Hematopoietic multipotent progenitor cell treated with erythropoietin and hydrocortisone succinate and interleukin-3 and kit ligand, for 17 days (in vitro differentiated cells): ENCODE data around the gene TCF15.

Experiments used
- DNase-seq: peaks from one replicate; pipeline ENCODE4 v3.0.0-alpha.2; 2015; ENCODE audit warnings: low spot score

The TCF15 gene, protein sequence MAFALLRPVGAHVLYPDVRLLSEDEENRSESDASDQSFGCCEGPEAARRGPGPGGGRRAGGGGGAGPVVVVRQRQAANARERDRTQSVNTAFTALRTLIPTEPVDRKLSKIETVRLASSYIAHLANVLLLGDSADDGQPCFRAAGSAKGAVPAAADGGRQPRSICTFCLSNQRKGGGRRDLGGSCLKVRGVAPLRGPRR

GRCh38 chr20:610130-611046 lies at the start of gene TCF15:
Gene TCF15, minus strand, starts transcription at chr20:610309. Its CDS starts 72 bp downstream, at chr20:610237.
- peak; percentile 10 for DNase-seq

DNA sequence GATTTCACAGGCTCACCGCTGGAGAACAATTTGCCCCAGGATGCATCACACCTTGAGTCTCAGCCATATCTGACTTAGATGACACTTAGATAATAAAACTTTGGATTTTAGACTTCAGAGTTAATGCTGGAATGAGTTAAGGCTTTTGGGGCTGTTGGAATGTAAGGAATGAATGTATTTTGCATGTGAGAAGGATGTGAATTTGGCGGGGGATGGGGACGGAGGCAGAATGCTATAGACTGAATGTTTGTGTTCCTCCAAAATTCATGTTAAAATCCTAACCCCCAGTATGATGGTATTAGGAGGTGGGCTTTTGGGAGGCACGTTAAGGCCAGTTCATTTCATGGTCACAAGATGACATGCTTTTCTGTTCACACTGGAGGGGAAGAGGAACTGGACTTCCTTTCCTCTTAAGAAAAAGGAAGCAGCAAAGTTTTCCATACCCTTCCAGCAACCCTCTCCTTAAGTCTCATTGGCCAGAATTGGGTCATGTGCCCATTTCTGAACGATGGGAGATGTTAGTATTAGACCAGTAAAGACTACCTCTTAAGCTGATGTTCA lies 48.7 kb upstream of the TCF15 start:
- no peak for DNase-seq

- no peak for DNase-seq
Observed at GRCh38 chr20:658202-658601, 48.1 kb upstream of the TCF15 start.

DNA sequence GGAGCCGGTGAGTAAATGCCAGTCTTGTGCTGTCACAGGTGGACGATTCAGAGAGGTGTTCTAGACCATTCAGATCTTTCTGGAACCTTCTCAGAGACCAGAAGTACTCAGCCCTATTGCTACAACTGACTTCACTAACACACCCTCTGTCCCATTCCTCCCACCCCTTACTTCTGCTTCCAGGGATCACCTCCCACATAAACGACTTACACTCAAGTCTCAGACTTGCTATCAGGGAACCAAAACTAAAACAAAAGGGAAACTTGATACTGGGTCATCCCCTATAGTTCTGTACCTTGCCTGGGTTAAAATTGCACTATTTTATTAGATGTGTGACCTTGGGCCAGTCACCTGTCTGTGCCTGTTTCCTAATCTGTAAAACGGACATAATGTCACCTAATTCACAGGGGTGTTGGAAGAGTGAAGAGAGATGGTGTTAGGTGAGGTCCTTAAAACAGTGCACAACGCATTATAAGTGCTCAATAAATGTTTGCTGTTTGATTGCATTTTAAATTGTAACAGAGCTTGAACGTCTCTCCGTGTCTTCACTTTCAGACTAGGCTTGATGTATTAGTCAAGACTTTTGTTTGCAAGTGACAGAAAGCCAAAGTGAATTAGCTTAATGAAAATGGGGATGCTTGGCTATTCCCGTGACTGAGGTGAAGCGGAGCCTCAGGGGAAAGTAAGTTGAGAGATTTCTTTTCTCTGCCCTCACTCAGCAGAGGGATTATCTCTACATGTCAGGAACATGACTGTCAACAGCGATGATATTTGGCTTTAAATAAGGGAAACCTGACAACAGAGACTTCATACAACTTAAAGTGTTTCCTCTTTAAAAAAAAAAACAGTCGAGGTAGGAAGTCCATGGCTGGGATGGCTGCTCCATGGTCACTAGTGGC lies 45.9 kb upstream of the TCF15 start:
- no peak for DNase-seq

DNA sequence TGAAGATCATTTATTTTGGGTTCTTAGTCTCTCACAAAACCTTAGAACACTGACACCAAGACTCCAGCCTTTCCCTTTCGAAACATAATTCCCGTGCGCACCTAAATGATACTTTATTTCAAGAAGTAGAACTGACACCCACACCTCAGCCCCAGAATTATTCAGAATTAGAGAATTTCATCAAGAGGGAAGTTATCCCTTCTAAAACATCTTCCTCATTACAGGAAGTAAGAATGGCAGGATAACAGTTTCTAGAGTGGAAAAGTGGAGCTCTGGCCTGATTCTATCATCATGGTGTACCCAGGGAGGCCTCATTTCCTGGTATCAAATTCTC lies 44.3 kb upstream of the TCF15 start:
- DNase-seq, result no peak

GRCh38 chr20:653590-654416 lies 43.7 kb upstream of the TCF15 start:
- DNase-seq, result no peak

DNA sequence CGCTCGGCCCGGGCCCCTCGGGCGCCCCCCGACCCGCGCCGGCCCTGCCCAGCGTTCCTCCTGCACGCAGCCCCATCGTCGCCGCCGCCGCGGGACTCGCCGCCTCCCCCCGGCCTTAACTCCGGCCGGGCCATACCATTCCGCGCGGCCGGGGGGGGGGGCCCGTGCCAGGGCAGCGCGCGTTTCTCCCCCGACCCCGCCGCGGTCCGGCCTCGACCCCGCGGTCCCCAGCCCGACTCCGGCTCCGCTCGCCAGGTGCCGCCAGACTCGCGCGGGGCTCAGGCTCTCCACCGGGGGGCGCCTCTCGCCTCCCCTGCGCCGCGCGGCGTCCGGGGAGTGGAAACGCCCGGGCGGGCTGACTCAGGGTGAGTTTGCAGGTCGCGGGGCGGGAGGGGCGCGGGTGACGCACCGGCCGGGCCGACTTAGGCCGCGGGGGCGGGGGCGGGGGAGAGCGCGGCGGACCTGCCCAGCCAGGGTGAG lies 43.0 kb upstream of the TCF15 start, which contains the start of gene SRXN1:
Gene SRXN1 (minus strand): TSS at position 91 of the 480 bp plus-strand sequence. CDS start 15 bp downstream, at position 76.
- peak; percentile 96 for DNase-seq

DNA sequence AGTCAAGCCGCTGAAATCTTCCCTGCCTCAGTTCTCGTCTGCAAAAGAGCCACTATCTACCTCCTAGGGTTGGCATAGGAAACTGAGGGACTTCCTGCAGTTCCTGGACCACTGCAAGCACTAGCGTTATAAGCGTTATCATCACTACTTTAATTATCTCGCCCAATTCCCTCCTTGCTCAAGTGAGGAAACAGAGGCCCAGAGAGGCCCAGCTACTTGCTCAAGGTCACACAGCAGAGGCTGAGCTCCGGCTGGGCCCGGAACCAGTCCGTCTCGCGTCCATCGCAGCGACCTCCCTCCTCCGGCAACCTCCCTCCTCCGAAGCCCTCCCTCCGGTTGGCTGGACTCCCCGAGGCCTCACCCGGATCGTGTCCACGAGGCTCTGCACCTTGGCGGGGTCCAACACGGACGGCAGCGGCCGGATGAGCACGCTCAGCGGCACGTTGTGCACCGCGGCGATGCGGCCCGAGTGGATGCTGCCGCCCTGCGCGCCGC lies 42.6 kb upstream of the TCF15 start:
- DNase-seq, result peak; percentile 75

DNA sequence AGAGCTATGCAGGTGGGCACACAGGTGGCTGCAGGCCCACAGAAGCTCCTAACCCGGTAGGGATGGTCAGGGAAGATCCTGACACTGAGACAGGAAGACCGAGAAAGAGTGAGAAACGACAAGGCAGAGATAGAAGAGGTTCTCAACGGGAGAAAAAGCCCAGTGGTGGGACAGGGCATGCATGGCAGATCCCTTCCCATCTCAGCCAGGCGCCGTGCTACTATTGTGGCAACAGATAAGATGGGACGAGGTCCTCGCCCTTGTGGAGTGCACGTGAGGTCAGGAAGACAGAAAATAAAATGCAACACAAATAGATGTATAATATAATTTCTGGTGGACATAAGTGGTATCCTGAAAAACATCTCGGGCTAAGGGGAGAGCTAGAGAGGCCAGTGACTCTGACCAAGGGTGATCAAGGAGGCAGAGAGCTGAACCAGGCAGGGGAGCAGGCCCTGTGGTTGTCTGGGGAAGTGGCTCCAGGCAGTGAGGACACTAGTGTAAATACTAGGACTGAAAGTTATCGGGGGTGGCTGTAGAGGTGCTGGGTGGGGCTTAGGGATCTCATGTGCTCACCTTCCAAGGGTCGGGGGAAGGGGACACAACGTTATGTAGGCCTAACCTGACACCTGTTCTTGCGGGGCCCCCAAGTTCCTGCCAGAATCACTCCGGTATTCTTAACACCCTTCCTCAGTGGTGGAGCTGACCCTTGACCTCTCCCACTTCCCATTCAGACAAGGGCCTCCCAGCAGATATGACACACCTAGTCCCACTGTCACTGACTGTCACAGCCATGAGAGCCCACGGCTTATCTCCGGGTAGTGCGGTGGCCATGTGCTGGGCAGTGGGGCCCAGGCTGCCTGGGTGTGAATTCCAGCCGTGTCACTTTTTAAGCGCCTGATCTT lies 41.9 kb upstream of the TCF15 start:
- peak; percentile 57 for DNase-seq

GRCh38 chr20:650954-651353 lies 40.8 kb upstream of the TCF15 start:
- no peak for DNase-seq

DNA sequence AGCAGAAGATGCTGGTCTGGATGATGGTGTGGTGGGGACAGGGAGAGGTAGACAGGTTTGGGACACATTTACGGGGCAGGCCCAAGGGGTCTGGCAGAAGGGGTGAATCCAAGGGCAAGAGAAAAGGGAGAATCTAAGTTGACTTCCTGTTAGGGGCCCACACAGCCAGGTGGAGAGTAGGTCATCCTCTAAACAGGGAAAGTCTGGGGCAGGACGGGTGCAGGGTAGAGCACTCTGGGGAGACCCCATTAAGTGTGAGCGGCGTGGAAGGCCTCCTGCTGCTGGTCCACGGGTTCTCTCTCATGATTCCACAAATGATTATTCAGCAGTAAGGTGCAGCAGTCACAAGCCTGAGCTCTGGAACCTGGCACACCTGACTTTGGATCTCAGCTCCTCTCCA lies 40.2 kb upstream of the TCF15 start:
- no peak for DNase-seq

DNA sequence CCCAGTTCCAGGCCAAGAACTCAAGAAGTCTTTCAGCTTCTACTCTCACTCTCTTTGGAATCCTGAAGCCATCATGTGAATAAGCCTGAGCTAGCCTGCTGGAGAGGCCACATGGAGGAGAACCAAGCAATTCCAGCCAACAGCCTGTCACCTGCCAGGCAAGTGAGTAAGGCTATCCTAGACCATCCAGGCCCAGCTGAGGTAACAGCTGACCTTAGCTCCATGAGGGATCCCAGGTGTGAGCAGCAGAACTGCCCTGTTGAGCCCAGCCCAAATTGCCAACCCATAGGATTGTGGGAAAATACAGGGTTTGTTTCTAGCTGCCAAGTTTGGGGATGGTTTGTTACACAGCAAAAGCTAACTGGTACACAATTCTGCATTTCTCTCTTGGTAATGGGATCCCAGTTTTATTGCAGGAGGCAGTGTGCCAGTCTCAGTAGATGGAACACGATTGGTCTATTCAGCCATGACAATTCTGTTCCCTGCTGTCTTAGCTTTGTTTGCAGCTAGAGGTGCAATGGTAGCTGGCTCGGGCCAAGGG lies 37.4 kb upstream of the TCF15 start:
- DNase-seq, result no peak

- no peak for DNase-seq
Observed at GRCh38 chr20:646868-647233, 36.7 kb upstream of the TCF15 start.

DNA sequence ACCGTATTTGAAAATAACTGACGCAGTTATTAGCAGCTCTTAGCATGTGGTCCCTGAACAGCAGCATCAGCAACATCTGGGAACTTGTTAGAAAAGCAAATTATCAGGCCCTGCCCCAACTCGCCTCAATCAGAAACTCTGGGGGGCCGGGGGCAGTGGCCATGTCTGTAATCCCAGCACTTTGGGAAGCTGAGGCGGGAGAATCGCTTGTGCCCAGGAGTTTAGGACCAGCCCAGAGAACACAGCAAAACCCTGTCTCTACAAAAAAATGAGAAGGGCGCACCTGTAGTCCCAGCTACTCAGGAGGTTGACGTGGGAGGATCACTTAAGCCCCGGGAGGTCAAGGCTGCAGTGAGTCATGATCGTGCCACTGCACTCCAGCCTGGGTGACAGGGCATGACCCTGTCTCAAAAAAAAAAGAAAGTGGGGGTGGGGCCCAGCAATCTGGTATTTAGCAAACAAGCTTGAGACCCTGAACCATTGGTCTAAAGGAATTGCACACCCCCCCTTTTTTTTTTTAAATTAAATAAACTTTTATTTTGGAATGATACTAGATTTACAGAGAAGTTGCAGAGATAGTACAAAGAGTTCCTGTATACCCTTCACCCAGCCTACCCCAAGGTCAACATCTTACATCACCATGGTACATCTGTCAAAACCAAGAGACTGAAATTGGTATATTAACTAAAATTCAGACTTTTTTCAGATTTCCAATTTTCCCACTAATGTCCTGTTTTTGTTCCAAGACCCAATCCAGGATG lies 36.2 kb upstream of the TCF15 start:
- no peak for DNase-seq

DNA sequence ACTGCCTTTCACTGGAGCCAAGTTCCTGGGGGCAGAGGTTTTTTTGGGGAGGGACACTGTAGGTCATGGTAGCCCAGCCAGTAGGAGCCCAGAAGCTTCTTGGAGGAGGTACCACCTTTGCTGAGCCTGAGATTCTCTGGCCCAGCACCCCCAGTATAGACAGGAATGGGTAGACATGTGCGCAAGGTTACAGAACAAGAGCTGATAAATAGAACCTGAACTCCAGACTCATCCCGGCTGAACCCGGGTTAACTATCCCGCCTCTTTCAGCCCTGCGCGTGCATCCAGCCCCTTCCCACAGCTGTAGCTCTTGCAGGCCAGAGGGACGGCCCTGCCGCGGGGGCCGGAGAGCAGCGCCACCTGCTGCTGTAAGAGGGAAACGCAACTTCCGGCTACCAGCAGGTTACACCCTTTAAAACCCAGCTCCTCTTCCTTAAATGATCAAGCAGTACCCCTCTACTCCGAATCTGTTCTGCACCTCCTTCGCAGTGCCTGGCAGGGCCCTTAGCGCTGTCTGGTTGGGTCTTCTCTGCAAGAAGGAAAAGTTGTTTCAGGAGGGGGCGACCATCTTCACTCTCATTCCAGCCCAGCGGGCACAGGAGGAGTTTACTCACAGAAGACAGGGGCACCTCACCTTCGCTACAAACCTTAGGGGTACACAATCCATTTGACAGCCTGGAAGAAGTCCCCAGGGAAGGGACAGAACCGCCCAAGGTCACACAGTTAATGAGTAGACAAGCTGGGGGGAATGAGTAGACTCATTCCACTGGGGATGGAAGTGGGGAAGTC lies 35.4 kb upstream of the TCF15 start:
- DNase-seq, result peak; percentile 80

GRCh38 chr20:644692-645317 lies 34.7 kb upstream of the TCF15 start:
- DNase-seq, result no peak

GRCh38 chr20:642398-643174 lies 32.5 kb upstream of the TCF15 start:
- no peak for DNase-seq
